Stimulated activated CD4-positive, alpha-beta T cell treated with anti-CD3 and anti-CD28 coated beads, Interleukin-1b, Interleukin-23, amount 100 ng/mL, for 48 hours (primary cell): ENCODE results near the gene FAM193A.
"Not testable (repeated sequence)": the region's sequence is repeated elsewhere in the genome, so short reads cannot be mapped to it uniquely, and the experiment has no call there.

ENCODE experiments used
- DNase-seq: peaks from one replicate; pipeline ENCODE4 v3.0.0-alpha.2; 2020

Gene FAM193A

GRCh38 chr4:2576290-2576689, 39.8 kb downstream of the FAM193A start:
- no peak for DNase-seq

DNA sequence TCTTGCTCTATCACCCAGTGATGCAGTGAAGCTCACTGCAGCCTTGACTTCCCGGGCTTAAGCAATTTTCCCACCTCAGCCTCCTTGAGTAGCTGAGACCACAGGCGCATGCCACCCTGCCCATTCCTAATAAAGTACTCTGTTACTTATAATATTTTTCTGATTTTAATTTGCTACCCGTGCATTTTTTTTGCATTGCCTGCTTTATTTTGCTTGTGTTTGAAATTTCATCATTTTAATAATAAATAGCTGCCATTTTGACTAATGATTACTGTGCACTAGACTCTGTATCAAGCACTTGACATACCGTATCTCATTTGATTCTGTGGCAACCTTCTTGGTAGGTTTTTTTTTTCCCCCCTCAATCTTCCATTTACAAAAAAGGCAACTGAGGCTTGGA, 41.7 kb downstream of the FAM193A start:
- DNase-seq = no peak

GRCh38 chr4:2579910-2580309, 43.5 kb downstream of the FAM193A start:
- DNase-seq = no peak

DNA sequence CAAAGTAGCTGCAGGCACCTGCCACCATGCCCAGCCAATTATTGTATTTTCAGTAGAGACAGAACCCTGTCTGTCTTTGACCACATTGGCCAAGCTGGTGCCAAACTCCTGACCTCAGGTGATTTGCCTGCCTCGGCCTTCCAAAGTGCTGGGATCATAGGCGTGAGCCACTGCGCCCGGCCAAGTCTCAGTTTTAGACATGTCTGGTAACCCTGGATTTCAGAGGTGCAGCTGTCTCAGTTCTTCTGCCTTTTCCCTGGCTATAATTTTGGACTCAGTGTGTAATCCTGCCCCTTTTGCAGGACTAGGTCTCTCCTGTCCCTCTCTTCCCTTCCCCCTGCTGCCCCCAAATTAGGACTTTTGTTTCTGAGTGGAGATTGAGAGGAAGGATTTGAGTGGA, 46.6 kb downstream of the FAM193A start:
- no peak for DNase-seq

GRCh38 chr4:2583517-2583916, 47.1 kb downstream of the FAM193A start:
- no peak for DNase-seq

DNA sequence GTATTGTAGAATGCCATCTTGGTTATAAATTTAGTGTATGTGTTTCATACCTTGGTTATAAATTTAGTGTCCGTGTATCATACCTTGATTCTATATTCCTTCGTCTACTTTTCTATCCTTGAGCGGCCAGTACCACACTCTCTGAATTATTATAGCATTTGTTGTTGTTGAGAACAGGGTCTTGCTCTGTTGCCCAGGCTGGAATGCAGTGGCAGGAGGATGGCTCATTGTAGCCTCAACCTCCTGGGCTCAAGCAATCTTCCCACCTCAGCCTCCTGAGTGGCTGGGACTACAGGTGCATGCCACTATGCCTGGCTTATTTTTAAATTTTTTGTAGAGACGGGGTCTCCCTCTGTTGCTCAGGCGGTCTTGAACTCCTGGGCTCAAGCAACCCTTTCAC, 50.1 kb downstream of the FAM193A start:
- DNase-seq = no peak

- DNase-seq = no peak
These were observed 50.9 kb downstream of the FAM193A start for GRCh38 chr4:2587213-2587823.

DNA sequence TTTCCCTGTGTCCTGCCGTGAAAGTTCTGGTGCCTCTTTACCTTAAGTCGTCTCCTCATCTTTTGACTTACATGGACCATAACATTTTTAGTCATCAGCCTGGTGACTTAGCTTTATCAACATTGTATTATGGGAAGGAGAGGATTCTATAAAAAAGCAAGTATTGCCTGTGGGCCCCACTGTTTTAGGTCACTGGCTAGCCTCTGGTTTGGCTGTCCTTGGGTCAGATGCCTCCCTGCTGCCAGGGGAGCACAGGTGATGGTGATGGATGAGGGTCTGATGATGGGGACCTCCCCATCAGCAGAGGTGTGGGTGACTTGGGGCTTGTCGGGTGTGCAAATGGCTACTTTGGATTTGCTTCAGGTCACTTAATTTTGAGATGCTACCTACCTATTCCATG, 51.8 kb downstream of the FAM193A start:
- no peak for DNase-seq

GRCh38 chr4:2591189-2591588, 54.7 kb downstream of the FAM193A start:
- DNase-seq = no peak

DNA sequence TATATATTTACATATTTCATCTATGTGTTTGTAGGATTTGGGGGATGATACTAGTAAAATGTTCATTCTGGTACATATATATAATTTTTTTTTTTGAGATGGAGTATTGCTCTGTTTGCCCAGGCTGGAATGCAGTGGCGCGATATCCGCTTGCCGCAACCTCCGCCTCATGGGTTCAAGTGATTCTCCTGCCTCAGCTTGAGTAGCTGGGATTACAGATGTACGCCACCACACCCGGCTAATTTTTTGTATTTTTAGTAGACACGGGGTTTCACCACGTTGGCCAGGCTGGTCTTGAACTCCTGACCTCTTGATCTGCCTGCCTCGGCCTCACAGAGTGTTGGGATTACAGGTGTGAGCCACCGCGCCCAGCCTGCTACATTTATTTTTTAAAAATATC, 55.6 kb downstream of the FAM193A start:
- DNase-seq = not testable (repeated sequence)

- no peak for DNase-seq
These were observed 56.1 kb downstream of the FAM193A start for GRCh38 chr4:2592572-2592971.

- DNase-seq = no peak
These were observed 56.6 kb downstream of the FAM193A start for GRCh38 chr4:2593003-2593402.

- DNase-seq = no peak
These were observed 59.0 kb downstream of the FAM193A start for GRCh38 chr4:2595436-2595835.

DNA sequence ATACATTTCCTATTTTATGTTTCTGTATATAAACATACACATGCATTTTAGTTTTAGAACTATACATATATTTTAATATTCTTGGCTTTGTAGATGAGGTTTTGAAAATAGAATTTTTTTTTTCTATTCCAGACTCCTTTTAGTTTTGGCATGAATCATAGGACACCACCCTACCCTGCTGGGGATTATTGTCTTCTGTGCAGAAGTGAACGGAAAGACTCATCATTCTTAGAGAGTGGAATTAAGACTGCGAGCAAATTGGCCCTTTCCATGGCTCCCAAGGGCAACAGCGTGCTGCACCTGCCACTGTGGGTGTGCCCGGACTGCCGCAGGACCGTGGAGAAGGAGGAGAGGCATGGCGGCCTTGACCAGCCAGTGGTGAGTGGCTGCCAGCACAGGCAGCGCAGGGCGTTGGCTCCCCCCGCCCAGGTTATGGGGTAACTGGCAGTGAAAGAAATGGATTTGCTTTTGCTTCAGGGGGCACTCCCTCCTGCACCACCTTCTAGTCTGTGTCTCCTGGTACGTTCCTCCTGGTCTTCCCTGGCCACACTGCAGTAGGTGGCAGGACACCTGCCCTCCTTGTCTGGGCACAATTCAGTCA, 59.6 kb downstream of the FAM193A start:
- no peak for DNase-seq

- DNase-seq = no peak
These were observed 60.2 kb downstream of the FAM193A start for GRCh38 chr4:2596611-2597010.

DNA sequence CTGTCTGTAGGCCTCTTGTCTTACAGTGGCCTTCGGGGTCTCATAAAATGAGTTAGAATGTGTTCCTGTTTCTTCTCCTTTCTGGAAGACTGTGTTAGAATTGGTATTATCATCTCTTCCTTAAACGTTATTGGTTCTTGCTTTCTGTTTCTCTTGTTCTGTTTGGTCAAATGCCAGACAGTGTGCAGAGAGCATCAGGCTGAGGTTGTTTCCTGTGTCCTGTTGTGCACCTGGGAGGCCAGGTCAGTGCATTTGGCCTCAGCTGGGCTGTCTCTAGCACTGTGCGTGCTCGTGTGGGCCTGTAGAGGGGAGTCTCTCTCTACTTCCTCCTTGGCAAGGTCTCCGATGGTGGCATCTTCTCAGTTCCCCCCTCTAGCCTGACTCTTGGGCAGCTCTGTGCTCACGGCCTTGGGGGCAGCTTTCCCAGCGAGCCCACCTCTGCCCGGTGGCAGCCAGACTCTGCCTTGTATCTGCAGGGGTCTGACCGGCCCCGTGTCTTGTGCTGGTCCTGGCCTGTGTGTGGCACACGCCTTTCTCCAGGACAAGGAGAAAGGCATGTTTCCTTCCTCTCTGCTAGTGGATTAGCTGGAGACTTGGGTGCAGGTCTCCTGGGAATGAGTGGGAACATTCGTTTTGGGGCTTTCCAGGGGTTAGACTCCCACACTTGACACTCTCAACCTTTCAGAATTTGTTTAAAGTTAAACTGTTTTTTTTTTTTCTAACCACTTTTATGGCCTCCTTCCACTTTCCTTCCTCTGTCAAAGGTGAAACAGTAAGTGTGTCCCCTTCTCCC, 62.3 kb downstream of the FAM193A start:
- DNase-seq = no peak

DNA sequence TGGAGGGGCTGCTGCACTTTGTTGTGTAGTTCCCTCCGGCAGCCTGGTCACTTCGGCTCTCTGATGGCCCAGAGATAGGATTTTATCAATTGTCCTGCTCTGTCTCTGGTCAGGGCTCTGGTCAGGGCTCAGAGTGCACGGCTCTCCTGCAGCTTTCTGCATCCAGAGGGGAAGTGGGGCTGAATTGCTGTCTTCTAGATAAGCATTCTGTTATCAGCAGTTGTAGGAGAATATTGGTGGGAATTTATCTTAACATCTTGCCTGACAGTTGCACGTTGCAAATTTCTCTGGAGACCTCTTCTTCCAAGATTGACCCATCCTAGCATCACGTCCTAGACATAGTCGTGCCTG, 62.8 kb downstream of the FAM193A start:
- DNase-seq = no peak

DNA sequence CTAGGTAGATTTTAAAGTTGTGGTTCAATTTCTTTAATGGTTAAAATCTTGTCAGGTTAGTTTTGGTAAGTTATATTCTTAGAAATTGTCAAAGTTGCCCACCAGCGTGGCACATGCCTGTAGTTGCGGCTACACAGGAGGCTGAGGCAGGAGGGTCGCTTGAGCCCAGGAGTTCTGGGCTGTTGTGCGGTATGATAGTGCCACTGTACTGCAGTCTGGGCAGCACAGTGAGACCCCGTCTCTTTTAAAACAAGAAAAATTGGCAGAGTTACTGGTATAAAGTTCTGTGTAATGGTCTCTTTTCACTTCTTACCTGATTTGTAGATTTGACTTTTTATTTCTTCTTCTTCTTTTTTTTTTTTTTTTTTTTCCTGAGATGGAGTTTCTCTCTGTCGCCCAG, 64.4 kb downstream of the FAM193A start:
- no peak for DNase-seq

GRCh38 chr4:2604614-2605013, 68.2 kb downstream of the FAM193A start:
- no peak for DNase-seq

GRCh38 chr4:2606960-2607506, 70.6 kb downstream of the FAM193A start:
- no peak for DNase-seq

DNA sequence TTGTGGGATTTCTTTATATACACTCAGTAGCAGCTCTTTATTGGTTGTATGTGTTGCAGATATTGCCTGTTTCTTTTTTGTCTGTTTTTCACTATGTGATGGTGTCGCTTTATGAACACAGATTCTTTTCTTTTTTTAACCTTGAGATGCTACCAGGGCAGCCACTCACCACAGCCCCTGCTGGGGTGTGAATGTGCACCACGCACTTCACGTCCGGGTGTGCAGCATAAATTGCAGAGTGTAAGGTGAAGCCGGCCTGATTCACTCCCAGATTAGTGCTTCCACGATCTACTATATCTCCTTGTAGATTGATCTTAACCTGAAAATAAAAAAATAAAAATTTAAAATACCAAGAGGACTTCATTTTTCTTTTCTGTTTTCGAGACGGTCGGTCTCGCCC, 71.4 kb downstream of the FAM193A start:
- DNase-seq = no peak

DNA sequence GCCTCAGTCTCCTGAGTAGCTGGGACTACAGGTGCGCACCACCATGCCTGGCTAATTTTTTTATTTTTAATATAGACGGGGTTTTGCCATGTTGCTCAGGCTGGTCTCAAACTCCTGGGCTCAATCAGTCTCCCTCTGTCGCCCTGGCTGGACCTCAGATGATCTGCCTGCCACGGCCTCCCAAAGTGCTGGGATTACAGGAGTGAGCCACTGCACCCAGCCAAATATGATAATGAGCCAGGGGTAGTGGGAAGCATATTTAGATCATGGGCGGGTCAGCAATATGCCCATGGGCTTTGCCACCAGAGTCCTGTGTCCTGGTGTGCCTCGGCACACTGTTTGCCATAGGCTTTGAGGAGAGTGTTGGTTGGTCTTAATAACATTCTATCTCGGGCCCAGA, 71.8 kb downstream of the FAM193A start:
- DNase-seq = no peak

DNA sequence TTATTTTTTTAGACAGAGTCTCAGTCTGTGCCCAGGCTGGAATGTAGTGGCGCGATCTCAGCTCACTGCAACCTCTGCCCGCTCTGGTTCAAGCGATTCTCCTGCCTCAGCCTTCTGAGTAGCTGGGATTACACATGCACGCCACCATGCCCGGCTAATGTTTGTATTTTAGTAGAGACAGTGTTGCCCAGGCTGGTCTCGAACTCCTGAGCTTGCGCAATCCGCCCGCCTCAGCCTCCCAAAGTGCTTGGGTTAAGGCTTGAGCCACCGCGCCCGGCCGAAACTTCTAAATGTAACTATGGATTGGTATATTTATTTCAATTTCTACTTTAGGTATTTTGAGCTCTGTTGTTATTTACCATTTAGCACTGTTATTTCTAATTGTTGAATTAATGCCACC, 79.4 kb downstream of the FAM193A start:
- no peak for DNase-seq

DNA sequence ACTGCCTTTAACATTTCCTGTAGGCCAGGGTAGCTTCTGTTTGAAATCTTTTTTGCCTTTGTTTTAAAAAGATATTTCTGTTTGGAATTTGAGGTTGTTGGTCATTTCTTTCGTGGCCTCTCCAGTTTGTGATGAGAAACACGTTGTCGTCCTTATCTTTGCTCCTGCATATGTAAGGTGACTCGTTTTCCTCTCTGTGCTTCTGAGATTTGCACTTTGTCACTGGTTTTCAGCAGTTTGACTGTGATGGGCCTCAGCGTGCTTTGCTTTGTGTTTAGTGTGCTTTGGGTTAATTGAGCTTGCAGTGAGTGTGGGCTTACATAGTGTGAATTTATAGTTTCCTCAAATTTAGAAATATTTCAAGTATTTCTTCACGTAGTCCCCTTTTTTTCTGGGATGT, 81.5 kb downstream of the FAM193A start:
- no peak for DNase-seq
